Esophagus squamous epithelium (tissue), 5 donors: Measurements from ENCODE around the gene RHBDD3. TPM values are rescaled to one million over a fixed set of nuclear protein-coding genes. Genes with fewer than 3 reads are reported as not detected.

Source experiments
- DNase-seq: peaks from one replicate; lab custom pipeline; 2025; lab: John Stamatoyannopoulos, UW
- H3K27ac ChIP-seq, 4 donors: fragments of 200-600 bp; sonication (generic); one replicate each; pipeline ENCODE4 v1.5.1; 2016 to 2019; ENCODE audit warnings: mild to moderate bottlenecking in 1 of 4
- H3K27me3 ChIP-seq, 4 donors: fragments of 200-600 bp; sonication (generic); 1 replicate in 3 of 4; 2 replicates in 1 of 4; pipeline versions ENCODE4 v1.5.1 to v1.6.0; 2017 to 2021; ENCODE audit warnings: antibody characterized with exemption in 1 of 4
- H3K36me3 ChIP-seq, 3 donors: fragments of 200-600 bp; sonication (generic); one replicate each; pipeline ENCODE4 v1.5.1; 2016 to 2019
- H3K4me1 ChIP-seq, 3 donors: fragments of 200-600 bp; sonication (generic); one replicate each; pipeline ENCODE4 v1.5.1; 2017 to 2019
- H3K4me3 ChIP-seq, 4 donors: fragments of 200-600 bp; sonication (generic); 1 replicate in 3 of 4; 2 replicates in 1 of 4; pipeline ENCODE4 v1.5.1; 2016 to 2019; ENCODE audit warnings: mild to moderate bottlenecking in 2 of 4, moderate library complexity in 1 of 4
- H3K9me3 ChIP-seq, 3 donors: fragments of 200-600 bp; sonication (generic); one replicate each; pipeline ENCODE4 v1.5.1; 2016 to 2019
- POLR2A ChIP-seq, 4 donors: fragments of 450-650 bp; IDR thresholded peaks; one replicate each; pipeline ENCODE4 v1.6.1; 2017; ENCODE audit warnings: antibody characterized with exemption in 4 of 4, mild to moderate bottlenecking in 4 of 4, moderate library complexity in 3 of 4
- WGBS, 2 donors: methylation state at CpG; one replicate each; pipeline ENCODE4 v1.1.5; 2018; 5-methylcytosine and 5-hydroxymethylcytosine counted together
- intact Hi-C: fragments of 100-400 bp; cut with DNase I; formaldehyde crosslinking; loops from one replicate; pipeline ENCODE4 v1.15.0; 2022
- total RNA-seq, 4 donors: library from RNA; depleted of rRNA; stranded (reverse); fragments of >200 nt; gene quantifications; one replicate each; pipeline ENCODE4 v1.1.0, GENCODE V29; 2016
- TF ChIP-seq, protein P1 (sequence below), 6 experiments: fragments of 450-650 bp in 4 of 6; fragments of 200-600 bp in 2 of 6; sonication (generic) in 2 of 6; IDR thresholded peaks; one replicate each; pipeline ENCODE4 v1.5.1; 2016 to 2019; ENCODE audit warnings: antibody characterized with exemption in 6 of 6, mild to moderate bottlenecking in 4 of 6, moderate library complexity in 4 of 6
- donor health status: DM: yes; HTN: yes; CAD: no.

Gene RHBDD3
- total RNA-seq, 4 donors from 2014 or later = 14.3 to 28.2 (median 20.1) TPM

GRCh38 chr22:29265305-29265704 lies 2.5 kb downstream of the RHBDD3 start:
- no peak for DNase-seq
- Histone ChIP-seq H3K27me3 (no peaks in the 10 kb centered on the region), H3K4me3 (no peak overlapping the region), H3K27ac (no peak overlapping the region), H3K9me3 (no peaks in the 10 kb centered on the region), H3K4me1 (peaks cover 15 to 37% (median 18%) of the 10 kb centered on the region in 3 donors), H3K36me3 (peaks cover 5 to 44% (median 9%) of the 10 kb centered on the region in 3 donors)
- intact Hi-C loops = no loop called here
- TF ChIP-seq, protein P1, sequence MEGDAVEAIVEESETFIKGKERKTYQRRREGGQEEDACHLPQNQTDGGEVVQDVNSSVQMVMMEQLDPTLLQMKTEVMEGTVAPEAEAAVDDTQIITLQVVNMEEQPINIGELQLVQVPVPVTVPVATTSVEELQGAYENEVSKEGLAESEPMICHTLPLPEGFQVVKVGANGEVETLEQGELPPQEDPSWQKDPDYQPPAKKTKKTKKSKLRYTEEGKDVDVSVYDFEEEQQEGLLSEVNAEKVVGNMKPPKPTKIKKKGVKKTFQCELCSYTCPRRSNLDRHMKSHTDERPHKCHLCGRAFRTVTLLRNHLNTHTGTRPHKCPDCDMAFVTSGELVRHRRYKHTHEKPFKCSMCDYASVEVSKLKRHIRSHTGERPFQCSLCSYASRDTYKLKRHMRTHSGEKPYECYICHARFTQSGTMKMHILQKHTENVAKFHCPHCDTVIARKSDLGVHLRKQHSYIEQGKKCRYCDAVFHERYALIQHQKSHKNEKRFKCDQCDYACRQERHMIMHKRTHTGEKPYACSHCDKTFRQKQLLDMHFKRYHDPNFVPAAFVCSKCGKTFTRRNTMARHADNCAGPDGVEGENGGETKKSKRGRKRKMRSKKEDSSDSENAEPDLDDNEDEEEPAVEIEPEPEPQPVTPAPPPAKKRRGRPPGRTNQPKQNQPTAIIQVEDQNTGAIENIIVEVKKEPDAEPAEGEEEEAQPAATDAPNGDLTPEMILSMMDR (IDR thresholded peaks at IDR 0.05) = no peak
- TF ChIP-seq POLR2A (IDR thresholded peaks at IDR 0.05) = no peak
- 100% methylated on average over 2 of the region's 7 CpGs for WGBS, 2 donors

DNA sequence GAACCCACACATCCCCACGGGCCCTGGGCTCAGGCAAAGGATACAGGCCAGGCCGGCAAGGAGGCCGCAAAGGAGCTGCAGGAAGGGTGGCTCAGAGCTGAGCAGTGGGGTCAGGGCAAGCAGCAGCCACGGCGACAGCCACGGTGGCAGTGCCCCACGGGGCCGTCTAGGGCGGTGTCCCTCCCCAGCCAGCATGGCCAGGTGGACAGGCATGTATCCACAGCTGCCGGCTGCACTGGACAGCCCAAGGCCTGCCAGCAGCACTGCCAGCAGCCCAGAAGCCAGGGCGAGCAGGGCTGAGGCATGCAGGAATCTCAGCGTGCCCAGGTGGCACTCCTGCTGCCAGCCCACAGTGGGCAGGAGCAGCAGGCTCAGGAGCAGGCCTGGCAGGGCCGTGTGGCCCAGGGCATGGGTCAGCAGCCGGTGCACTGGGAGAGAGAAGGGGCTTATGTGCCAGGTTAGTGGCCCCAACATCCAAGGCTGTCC lies 3.9 kb downstream of the RHBDD3 start:
- H3K4me3 ChIP-seq = no peak overlapping the region
- DNase-seq = no peak
- no CpG with 5 or more reads among the region's 14 CpGs for WGBS, 2 donors
- intact Hi-C loops = no loop called here
- H3K27ac ChIP-seq = no peak overlapping the region
- H3K36me3 ChIP-seq = peaks cover 5 to 58% (median 9%) of the 10 kb centered on the region in 3 donors
- TF ChIP-seq, protein P1 (IDR thresholded peaks at IDR 0.05) = no peak
- TF ChIP-seq POLR2A (IDR thresholded peaks at IDR 0.05) = no peak
- H3K4me1 ChIP-seq = peaks cover 15 to 22% (median 15%) of the 10 kb centered on the region in 3 donors
- no peaks in the 10 kb centered on the region for H3K9me3 ChIP-seq
- no peaks in the 10 kb centered on the region for H3K27me3 ChIP-seq

DNA sequence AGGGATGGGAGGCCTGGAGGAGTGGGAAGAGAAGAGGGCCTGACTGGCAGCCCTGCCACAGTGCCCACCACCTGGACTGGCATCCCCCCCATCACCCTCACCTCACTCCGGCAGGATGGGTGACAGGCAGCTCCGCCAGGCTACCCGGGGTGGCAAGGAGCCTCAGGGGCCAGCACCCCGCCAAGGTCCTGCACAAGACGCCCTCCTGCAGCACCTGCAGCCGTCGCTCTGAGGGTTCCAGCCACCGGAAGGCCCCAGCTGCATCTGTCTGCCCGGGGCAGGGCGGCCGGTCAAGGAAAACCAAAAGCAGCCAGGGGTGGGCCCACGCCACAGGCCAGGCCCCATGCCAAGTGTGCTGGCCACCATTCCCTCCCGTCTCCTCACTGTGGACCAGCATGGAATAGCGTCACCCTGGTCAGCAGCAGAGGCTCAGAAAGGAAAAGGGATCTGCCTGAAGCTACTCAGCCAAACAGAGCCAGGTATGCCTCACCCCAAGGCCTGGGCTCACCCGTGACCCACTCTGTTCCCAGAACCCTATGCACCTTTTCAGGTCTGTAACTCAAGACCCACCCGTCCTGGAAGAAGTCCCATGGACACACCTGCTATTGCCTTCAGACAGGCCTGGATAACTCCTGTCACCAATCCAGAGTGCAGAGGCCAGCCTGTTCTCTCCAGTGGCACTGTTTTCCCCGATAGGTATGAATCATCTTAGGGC lies 7.0 kb downstream of the RHBDD3 start:
- intact Hi-C loops = no loop called here
- Histone ChIP-seq H3K4me1 (peaks cover 0 to 4% (median 0%) of the 10 kb centered on the region in 3 donors), H3K4me3 (no peak overlapping the region), H3K27me3 (no peaks in the 10 kb centered on the region), H3K9me3 (no peaks in the 10 kb centered on the region), H3K27ac (no peak overlapping the region), H3K36me3 (peaks cover 5 to 56% (median 9%) of the 10 kb centered on the region in 3 donors)
- WGBS, 2 donors = 88 to 90% methylated on average over 5 to 9 of the region's 17 CpGs
- no peak for DNase-seq
- TF ChIP-seq, protein P1 (IDR thresholded peaks at IDR 0.05) = no peak
- no peak for TF ChIP-seq POLR2A (IDR thresholded peaks at IDR 0.05)

- Histone ChIP-seq H3K4me1 (no peaks in the 10 kb centered on the region), H3K27ac (no peak overlapping the region), H3K4me3 (no peak overlapping the region), H3K36me3 (peaks cover under 1 to 50% (median 4%) of the 10 kb centered on the region in 3 donors), H3K27me3 (no peaks in the 10 kb centered on the region), H3K9me3 (no peaks in the 10 kb centered on the region)
- no CpG with 5 or more reads among the region's 13 CpGs for WGBS, 2 donors
- no peak for DNase-seq
- intact Hi-C loops = no loop called here
- no peak for TF ChIP-seq POLR2A (IDR thresholded peaks at IDR 0.05)
- TF ChIP-seq, protein P1 (IDR thresholded peaks at IDR 0.05) = no peak
These were observed 7.7 kb downstream of the RHBDD3 start for GRCh38 chr22:29260031-29260560.

DNA sequence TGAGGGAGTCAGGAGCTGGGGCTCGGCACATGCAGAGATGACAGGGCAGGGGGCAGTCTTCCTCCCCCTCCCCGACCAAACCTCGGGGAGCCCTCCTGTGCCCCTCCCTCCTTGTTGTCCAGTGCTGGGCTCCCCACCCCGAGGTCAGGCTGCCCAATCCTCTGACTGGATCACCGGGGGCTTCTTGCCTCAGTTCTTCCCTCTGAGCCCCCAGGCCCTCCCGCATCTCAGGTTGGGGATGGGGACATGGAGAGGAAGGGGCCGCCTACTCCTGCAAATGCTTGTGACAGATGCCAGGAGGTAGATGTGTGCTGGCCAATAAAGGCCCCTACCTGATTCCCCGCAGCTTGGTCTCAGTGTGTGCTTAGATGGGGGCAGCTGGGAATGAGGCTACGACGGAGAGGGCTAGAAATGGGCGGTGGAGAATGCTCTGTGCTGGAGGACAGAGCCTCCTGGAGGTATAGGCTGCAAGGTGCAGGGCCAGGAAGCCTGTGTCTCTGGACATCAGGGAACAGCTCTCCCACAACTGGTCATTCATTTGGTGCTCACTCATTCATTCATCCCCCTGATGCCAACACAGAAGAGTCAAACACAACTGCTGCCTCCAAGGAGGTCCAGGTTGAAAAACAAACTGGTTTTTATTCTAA lies 8.4 kb downstream of the RHBDD3 start:
- TF ChIP-seq, protein P1 (IDR thresholded peaks at IDR 0.05) = no peak
- no peak for TF ChIP-seq POLR2A (IDR thresholded peaks at IDR 0.05)
- intact Hi-C loops = no loop called here
- no peak for DNase-seq

More for the DNA sequence above, 8.4 kb downstream of the RHBDD3 start:
- H3K4me1 ChIP-seq = no peaks in the 10 kb centered on the region
- 71 to 86% methylated on average over 4 to 9 of the region's 11 CpGs for WGBS, 2 donors
- H3K9me3 ChIP-seq = no peaks in the 10 kb centered on the region
- H3K4me3 ChIP-seq = no peak overlapping the region
- no peak overlapping the region for H3K27ac ChIP-seq
- no peaks in the 10 kb centered on the region for H3K27me3 ChIP-seq
- H3K36me3 ChIP-seq = peaks cover 0 to 43% (median 0%) of the 10 kb centered on the region in 3 donors
